Glomerular visceral epithelial cell (primary cell): ENCODE measurements around the gene RPS6KA2.

Experiments
- DNase-seq: peaks from one replicate; pipeline ENCODE4 v3.0.0-alpha.2; 2016; ENCODE audit errors: extremely low spot score

Gene RPS6KA2

DNA sequence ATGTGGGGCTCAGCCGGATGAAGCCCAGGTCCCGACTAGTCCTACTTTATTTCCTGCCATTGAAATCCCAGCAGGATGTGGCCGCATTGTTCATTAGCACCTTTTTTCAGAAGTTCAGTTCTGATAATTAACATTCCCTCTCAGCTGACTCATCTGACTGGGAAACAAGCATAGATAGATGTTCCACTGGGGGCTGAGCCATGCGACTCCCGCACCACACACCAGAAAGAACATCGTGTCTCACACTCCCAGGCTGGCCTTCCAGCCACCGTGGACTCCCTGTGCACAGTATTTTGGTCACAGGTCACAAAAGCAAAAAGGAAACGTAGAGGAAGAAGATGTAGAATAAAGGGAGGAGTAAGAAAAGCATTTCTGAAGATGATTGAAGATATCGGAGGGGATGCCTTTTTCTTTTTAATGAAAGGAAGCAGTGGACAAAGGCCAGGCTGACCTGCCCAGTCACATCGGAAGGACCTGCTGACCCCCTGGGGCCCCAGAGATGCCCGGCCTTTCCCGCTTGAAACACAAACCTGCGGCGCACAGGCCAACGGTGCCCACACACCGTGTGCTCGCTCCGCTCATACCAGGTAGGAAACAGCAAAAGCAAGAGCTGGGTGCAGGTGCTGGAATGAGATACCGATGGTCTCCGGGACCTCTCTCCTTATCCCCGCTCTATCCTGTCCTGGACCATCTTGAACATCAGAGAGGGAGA is 11.8 kb downstream of the RPS6KA2 start:
- DNase-seq, result peak; percentile 25

DNA sequence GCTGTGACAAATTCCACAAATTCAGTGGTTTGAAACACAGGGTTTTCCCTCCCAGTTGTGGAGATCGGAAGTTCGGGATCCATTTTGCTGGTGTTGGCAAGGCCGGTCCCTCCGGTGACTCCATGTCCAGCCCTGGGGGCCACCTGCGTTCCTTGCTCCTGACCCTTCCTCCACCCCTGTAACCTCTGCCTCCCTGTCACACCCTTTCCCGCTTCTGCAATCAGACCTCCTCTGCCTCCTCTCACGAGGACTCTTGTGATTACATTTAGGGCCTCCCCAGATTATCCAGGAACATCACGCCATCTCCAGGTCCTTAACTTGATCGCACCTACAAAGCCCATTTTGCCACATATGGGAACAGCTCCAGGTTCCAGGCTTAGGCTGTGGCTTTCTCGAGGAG is 12.5 kb downstream of the RPS6KA2 start:
- no peak for DNase-seq

DNA sequence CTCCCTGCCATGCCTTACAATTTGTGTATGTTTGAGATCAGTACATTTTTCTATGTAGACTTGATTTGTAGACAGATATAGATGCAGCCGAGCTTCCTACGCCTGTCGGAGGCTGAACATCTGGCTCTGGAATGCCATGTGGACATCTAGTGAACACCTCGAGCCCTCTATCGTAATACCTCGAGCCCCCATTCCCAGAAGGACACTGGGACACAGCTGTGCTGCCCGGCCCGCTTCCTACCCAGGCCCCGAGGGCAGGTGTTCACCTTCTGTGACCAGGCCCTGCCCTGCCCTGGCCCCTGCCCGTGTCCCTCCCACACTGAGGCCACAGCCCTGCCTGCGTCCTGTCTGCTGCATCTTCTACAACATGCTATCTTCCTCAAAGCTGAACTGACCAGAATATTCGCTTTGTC is 12.9 kb downstream of the RPS6KA2 start:
- no peak for DNase-seq

DNA sequence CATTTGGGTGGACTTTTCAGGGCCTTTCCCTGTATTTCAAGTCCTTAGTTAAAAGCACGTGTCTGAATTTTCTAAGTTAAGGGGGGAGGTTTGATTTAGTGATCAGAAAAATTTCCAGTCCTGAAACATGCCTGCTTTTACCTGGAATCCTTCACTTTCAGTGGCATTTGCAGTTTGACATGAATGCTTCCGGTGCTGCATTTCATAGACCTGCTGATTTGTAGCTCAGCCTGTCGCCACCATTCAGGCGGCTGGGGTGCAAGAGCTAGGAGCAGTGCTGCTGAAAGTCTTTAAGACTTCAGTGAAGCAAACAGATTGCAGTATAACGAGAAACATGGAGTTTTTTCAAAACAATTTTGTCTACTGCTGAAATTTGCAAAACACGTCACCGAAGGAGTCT is 14.0 kb downstream of the RPS6KA2 start:
- no peak for DNase-seq

DNA sequence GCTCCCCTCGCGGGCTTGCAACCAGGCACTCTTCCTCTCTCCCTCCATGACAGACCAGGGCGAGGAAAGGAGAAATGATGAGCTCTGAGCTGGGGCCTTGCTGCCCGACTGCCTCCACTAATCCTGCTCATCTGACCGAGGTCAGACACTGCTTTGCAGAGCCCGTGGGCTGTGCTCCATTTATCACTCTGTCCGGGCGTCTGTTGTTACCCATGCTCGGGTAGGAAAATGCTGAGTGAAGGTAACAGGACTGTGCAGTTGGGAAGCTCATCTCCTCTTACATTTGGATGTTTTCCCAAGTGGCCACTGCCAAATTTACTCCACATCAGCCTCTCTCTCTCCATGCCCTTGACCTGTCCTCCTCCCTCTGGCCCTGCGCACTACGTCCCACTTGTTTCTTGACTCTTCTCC is 14.6 kb downstream of the RPS6KA2 start:
- DNase-seq, result no peak

GRCh38 chr6:166611631-166612030 is 15.4 kb downstream of the RPS6KA2 start:
- peak; percentile 46 for DNase-seq

DNA sequence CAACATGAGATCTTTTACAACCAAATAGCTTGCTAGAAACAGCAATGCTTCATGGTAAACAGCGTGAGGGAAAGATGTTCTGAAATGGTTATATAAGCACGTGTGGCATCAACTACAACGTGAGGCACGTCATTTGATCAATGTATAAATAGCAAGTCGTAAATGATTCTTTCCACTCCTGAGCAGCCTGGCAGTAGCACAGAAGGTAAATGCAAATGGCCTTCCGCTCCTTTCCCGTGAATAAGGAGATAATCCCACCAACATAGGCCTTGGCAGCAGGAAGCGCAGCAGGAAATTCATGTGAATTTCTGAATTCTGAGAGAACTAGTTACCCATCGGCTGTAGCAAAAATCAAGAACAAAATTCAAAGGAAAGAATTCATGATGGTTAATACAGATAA is 17.0 kb downstream of the RPS6KA2 start:
- DNase-seq, result no peak

- no peak for DNase-seq
These were observed 18.3 kb downstream of the RPS6KA2 start for GRCh38 chr6:166608774-166609173.

- no peak for DNase-seq
These were observed 21.3 kb downstream of the RPS6KA2 start for GRCh38 chr6:166605752-166606151.

- DNase-seq, result no peak
These were observed 22.1 kb downstream of the RPS6KA2 start for GRCh38 chr6:166604911-166605310.

GRCh38 chr6:166604328-166604727 is 22.7 kb downstream of the RPS6KA2 start:
- no peak for DNase-seq

DNA sequence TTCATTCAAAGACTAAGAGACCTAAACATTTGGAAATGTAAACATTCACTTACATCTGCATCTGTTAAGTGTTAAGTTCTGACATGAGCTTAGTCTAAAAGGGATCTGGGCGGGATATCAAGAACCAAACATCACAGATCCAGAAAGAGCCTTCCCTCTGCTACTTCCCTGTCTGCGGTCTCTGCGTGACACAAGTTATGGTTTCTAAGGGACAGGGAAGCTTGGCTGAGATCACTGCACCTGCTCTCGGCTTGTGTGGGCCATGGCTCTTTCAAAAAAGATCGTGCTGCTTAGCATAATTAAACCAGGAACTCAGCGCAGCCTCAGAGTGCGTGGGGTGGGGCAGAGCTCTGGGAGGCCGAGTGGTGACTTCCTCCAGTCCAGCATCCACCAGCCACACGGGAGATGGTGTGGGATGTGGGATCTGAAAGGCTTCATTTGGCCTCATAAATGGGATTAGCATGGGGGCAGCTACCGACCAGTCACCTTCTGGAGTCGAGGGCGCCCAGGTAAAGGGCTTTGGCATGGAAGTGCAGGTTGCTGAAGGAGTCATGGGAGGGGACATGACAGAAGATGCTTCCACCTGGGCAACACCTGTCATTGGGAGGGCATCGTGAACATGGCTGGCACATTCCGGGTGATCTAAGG is 23.9 kb downstream of the RPS6KA2 start:
- DNase-seq, result no peak

- no peak for DNase-seq
These were observed 25.1 kb downstream of the RPS6KA2 start for GRCh38 chr6:166601956-166602355.

- no peak for DNase-seq
These were observed 26.1 kb downstream of the RPS6KA2 start for GRCh38 chr6:166600931-166601330.

DNA sequence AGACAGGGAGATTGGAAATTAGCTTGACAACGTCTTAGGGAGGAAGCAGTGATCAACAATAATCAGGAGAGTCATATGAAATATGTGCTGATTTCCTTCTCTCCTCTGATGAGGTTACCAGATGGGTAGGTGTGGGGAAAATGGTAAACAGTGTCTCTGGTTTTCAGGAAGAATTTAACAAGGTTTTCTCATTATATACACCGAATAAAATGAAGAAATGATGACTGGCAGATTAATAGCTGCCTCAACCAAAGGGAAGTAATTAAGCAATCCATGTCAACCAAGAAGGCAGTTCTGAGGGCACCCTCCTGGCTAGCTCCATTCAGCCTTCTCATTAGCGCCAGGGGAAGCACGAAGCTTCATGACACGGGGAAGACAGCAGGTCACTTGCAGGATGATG is 27.8 kb downstream of the RPS6KA2 start:
- no peak for DNase-seq

DNA sequence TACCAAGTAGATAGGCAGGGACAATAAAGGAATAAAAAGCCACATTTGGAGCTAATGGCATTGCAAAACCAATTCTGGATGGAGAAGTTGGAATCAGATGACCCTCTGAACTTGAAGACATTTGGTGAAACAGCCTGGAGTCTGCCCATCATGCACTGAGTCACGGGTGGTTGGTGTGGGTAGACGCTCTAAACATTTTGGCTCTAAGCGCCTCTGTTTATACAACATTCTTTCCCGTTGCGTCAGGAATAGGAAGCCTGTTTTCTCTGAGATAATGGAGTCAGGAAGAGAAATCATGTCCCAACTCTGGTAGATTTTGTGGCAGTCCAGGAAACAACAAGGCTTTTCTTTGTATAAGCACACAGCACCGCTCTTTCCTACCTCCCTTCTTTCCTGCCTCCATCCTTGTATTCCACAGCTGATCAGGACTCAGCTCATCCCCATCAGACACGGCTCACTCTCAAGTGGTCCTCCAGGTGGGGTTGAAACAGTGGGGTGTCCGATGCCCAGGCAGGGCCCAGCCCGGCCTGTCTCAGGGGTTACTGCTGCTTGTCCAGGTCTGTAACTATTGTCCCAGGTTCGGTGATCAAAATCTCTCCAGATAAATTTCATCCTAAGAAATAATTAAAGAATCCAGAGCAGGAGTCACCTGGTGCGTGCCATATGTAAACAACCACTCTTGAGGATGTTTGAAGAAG is 28.5 kb downstream of the RPS6KA2 start:
- peak; percentile 80 for DNase-seq

DNA sequence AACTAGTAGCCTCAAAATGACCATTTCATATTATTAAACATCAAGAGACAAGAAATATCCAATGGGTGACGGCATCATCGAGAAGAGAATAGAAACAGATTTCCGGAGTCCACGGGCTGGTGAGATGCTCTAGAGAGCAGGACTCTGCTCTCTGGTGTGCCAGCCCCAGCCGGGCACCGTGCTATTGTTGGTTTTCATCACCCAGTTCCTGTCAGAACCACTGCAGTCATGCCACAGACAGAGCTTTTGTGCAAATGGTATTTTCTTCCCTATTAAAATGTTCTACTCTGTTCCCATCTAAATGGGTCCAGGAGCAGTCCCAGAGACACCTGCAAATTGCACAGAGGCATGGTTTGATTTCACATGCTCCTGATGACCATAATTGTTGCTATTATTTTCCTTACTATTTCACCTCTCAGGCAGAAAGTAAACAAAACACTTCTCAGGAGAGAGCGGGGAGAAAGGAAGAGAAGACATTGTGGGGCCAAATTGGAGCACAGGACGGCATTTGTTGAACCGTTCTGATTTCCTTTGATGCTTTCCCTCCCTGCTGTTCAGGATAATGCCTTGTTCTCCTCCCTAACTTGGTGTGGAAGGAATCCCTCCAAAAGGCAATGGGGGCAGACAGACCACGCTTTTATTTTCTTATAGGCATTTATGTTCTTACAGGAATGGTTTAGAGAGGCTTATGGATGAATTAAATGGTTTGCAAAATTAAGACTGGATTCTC is 29.2 kb downstream of the RPS6KA2 start:
- no peak for DNase-seq

- DNase-seq, result no peak
These were observed 30.1 kb downstream of the RPS6KA2 start for GRCh38 chr6:166596776-166597507.

DNA sequence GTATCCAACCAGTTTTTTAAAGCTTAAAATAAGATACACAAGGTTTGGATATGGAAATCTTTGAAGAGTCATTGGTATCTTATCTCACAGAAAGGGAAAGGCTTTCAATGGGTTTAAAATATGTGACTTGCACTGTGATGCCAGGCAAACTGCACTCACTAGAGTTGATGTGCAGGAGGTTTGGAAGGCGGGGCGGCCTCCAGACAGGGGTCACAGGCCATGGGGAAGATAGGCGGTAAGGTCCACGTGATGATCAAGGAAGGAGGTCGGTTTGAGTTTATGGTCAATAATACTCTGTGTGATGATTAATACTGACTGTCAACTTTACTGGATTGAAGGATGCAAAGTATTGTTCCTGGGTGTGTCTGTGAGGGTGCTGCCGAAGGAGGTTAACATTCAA is 31.1 kb downstream of the RPS6KA2 start:
- DNase-seq, result no peak

DNA sequence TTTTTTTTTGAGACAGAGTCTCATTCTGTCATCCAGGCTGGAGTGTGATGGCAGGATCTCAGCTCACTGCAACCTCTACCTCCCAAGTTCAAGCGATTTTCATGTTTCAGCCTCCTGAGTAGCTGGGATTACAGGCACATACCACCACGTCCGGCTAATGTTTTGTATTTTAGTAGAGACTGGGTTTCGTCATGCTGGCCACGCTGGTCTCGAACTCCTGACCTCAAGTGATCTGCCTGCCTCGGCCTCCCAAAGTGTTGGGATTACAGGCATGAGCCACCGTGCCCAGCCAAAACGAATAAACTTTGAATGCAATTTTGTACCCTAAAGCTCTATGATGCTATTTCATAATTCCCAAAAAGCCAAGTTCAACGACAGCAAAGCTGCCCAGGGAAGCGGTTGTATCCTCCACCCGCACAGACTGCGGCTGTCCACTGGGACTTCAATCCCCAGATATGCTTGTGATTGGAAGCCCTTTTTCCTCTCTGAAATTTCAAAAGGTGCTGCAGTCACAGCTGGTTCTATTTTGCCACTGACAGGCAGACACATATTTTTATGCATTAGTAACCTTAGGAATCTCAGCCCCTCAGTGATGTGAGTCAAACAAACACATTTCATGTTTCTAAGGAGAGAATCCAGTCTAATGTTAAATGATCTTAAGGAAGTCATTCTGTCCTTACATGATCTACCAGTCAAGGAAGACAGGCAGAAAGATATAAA is 31.8 kb downstream of the RPS6KA2 start:
- peak; percentile 87 for DNase-seq

- peak; percentile 58 for DNase-seq
These were observed 34.2 kb downstream of the RPS6KA2 start for GRCh38 chr6:166592821-166593220.
